A172 (cell line): ENCODE results near the gene MXRA8. TPM values are rescaled to one million over a fixed set of nuclear protein-coding genes. Genes with fewer than 3 reads are reported as not detected.

Experiments
- DNase-seq: peaks from one replicate; pipeline ENCODE4 v3.0.0-alpha.2; 2015; ENCODE audit warnings: low spot score
- total RNA-seq: library from RNA; depleted of rRNA; stranded (reverse); fragments of >200 nt; shearing (Covaris generic); gene quantifications from 2 replicates; pipeline ENCODE4 v1.2.3, GENCODE V29; 2014

Gene MXRA8
- total RNA-seq, 1 experiment from 2014 or later: 0.24 TPM

DNA sequence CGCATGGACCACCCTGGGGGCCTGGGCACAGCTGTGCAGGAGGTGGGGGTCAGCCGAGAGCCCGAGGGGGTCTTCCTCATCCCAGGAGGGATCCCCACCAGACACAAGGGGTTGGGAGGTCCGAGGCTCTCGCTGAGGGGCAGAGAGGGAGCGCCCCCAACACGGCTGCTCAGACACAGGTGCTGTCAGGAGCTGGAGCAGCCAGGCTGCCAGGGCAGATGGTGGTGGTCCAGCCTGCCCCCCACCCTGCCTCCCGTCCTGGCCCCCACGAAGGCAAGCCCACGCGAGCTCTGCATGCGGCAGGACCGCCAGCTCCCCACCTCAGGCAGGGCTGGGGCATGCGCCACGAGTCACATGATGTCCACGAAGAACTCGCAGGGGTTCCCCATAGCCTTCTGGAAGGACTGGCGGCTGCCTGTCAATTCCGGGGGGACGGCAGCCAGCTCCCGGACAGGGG lies 22.5 kb downstream of the MXRA8 start:
- DNase-seq: no peak

DNA sequence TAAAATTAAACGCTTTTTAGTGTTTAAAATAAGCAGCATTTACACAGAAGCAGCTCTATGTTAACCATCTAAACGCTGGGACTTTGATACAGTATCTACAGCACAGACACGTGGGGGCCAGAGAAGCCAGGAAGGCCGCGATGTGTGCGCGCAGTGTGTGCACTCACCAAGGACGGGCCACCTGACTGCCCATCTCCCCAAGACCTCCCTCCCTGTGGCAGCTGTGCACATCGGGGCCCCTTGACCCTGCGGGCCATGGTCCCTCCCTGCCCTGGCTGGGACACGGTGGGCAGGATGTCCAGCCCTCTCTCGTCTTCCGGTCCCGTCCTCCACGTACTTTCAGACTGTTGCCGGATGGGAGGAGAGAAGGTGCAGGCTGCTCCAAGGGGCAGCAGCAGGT lies 23.1 kb downstream of the MXRA8 start:
- no peak for DNase-seq

DNA sequence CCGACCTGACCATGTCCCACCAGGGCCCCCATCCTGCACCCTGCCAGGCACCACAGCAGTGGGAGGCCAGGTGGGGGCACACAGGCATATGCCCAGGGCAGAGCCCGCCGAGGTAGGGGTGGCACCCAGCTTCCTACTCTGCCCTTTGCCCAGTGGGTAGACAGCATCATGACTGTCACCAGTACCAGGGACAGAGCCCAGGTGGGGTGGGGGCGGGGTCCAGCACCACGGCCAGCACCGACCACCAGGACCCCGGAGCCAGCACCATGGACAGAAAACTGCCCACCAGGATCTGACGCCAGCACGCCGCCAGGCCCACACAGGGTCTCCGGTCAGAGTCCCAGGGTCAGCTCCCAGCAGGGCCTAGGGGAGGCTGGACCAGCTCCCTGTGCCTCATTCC lies 23.5 kb downstream of the MXRA8 start:
- no peak for DNase-seq

DNA sequence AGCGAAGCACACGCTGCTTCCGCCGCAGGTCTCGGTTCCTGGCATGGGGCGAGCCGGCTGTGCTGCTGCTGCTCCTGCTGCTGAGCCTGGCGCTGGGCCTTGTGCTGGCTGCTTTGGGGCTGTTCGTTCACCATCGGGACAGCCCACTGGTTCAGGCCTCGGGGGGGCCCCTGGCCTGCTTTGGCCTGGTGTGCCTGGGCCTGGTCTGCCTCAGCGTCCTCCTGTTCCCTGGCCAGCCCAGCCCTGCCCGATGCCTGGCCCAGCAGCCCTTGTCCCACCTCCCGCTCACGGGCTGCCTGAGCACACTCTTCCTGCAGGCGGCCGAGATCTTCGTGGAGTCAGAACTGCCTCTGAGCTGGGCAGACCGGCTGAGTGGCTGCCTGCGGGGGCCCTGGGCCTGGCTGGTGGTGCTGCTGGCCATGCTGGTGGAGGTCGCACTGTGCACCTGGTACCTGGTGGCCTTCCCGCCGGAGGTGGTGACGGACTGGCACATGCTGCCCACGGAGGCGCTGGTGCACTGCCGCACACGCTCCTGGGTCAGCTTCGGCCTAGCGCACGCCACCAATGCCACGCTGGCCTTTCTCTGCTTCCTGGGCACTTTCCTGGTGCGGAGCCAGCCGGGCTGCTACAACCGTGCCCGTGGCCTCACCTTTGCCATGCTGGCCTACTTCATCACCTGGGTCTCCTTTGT lies 24.7 kb downstream of the MXRA8 start:
- no peak for DNase-seq

DNA sequence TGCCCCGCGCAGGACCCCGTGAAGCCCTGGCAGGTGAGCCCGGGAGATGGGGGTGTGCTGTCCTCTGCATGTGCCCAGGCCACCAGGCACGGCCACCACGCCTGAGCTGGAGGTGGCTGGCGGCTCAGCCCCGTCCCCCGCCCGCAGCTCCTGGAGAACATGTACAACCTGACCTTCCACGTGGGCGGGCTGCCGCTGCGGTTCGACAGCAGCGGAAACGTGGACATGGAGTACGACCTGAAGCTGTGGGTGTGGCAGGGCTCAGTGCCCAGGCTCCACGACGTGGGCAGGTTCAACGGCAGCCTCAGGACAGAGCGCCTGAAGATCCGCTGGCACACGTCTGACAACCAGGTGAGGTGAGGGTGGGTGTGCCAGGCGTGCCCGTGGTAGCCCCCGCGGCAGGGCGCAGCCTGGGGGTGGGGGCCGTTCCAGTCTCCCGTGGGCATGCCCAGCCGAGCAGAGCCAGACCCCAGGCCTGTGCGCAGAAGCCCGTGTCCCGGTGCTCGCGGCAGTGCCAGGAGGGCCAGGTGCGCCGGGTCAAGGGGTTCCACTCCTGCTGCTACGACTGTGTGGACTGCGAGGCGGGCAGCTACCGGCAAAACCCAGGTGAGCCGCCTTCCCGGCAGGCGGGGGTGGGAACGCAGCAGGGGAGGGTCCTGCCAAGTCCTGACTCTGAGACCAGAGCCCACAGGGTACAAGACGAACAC lies 25.4 kb downstream of the MXRA8 start:
- no peak for DNase-seq

DNA sequence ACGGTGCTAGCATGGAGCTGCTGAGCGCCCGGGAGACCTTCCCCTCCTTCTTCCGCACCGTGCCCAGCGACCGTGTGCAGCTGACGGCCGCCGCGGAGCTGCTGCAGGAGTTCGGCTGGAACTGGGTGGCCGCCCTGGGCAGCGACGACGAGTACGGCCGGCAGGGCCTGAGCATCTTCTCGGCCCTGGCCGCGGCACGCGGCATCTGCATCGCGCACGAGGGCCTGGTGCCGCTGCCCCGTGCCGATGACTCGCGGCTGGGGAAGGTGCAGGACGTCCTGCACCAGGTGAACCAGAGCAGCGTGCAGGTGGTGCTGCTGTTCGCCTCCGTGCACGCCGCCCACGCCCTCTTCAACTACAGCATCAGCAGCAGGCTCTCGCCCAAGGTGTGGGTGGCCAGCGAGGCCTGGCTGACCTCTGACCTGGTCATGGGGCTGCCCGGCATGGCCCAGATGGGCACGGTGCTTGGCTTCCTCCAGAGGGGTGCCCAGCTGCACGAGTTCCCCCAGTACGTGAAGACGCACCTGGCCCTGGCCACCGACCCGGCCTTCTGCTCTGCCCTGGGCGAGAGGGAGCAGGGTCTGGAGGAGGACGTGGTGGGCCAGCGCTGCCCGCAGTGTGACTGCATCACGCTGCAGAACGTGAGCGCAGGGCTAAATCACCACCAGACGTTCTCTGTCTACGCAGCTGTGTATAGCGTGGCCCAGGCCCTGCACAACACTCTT lies 26.2 kb downstream of the MXRA8 start:
- DNase-seq: no peak

DNA sequence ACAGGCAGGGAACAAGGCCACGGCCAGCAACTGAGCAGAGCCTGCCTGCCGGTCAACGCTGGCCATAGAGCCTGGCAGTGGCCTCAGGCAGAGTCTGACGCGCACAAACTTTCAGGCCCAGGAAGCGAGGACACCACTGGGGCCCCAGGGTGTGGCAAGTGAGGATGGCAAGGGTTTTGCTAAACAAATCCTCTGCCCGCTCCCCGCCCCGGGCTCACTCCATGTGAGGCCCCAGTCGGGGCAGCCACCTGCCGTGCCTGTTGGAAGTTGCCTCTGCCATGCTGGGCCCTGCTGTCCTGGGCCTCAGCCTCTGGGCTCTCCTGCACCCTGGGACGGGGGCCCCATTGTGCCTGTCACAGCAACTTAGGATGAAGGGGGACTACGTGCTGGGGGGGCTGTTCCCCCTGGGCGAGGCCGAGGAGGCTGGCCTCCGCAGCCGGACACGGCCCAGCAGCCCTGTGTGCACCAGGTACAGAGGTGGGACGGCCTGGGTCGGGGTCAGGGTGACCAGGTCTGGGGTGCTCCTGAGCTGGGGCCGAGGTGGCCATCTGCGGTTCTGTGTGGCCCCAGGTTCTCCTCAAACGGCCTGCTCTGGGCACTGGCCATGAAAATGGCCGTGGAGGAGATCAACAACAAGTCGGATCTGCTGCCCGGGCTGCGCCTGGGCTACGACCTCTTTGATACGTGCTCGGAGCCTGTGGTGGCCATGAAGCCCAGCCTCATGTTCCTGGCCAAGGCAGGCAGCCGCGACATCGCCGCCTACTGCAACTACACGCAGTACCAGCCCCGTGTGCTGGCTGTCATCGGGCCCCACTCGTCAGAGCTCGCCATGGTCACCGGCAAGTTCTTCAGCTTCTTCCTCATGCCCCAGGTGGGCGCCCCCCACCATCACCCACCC lies 27.0 kb downstream of the MXRA8 start, which contains the start of gene TAS1R3:
Gene TAS1R3, plus strand, starts transcription at position 213 of the 898 bp plus-strand sequence. Its CDS starts 66 bp downstream, at position 279.
- DNase-seq: no peak

DNA sequence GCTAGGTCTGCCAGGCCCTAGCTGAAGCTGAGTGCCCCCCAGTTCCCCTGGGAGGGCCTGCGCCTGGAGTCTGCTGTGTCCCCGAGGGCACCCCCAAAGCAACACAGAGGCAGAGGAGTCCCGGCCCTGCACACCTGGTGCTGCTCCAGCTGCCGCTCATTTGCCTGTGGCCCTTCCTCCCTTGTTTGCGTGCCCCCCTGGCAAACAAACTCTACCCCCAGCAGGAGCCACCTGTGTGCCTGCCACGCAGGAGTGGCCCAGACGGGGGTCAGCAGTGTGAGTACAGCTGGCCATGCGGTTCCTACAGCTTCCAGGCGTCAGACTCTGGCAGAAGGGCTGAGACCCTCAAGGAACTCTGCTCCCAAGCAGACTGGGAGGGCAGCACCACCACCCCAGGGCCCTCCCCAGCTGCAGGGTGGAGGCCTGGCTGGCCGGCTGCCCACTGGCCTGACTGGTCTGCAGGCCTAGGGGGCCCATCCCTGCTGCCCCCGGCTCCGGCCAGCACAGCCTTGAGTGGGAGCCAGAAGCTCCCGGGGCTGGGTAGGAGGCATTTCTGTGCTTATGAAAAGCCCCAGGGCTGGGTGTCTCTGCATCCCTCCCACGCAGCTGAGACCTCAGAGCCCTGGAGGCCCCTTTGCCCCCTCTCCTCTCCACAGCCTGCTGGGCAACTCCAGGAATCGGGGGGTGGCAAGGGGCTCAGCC lies 27.8 kb downstream of the MXRA8 start:
- DNase-seq: no peak

DNA sequence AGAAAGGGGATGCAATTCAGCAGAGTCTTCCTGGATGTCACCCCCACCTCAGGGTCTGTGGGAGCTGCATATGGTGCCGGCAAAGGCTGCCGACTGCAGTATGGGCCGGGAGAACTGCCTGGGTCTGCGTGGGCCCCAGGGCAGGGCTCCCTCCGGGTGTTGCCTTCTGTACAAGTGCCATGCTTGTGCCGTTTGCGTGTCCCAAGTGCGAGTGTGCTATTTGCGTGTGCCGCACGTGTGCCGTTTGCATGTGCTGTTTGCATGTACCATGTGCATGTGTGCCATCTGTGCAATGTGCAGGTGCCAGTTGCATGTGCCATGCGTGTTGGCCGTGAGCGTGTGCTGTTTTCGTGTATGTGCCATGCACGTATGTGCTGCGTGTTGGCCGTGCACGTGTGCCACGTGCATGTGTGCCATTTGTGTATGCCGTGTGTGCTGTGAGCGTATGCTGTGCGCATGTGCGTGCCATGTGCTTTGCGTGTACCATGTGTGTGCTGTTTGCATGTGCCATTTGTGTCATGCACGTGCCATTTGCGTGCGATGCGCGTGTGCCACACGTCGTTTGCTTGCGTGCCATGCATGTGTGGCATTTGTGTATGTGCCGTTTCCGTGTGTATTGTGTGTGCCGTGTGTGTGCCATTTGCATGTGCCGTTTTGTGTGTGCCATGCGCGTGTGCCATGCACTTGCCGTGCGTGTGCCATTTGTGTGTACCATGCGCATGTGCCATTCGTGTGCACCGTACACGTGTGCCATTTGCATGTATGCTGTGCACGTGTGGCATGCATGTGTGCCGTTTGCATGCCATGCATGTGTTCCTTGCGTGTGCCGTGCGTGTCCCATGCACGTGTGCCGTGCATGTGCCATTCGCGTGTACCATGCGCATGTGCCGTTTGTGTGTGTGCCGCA lies 28.8 kb downstream of the MXRA8 start:
- DNase-seq: no peak

DNA sequence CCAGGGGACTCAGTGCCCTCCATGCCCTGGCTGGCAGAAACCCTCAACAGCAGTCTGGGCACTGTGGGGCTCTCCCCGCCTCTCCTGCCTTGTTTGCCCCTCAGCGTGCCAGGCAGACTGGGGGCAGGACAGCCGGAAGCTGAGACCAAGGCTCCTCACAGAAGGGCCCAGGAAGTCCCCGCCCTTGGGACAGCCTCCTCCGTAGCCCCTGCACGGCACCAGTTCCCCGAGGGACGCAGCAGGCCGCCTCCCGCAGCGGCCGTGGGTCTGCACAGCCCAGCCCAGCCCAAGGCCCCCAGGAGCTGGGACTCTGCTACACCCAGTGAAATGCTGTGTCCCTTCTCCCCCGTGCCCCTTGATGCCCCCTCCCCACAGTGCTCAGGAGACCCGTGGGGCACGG lies 30.1 kb downstream of the MXRA8 start:
- DNase-seq: no peak

DNA sequence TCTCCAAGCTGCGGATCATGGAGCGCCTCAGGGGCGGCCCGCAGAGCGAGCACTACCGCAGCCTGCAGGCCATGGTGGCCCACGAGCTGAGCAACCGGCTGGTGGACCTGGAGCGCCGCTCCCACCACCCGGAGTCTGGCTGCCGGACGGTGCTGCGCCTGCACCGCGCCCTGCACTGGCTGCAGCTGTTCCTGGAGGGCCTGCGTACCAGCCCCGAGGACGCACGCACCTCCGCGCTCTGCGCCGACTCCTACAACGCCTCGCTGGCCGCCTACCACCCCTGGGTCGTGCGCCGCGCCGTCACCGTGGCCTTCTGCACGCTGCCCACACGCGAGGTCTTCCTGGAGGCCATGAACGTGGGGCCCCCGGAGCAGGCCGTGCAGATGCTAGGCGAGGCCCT lies 31.1 kb downstream of the MXRA8 start:
- no peak for DNase-seq

DNA sequence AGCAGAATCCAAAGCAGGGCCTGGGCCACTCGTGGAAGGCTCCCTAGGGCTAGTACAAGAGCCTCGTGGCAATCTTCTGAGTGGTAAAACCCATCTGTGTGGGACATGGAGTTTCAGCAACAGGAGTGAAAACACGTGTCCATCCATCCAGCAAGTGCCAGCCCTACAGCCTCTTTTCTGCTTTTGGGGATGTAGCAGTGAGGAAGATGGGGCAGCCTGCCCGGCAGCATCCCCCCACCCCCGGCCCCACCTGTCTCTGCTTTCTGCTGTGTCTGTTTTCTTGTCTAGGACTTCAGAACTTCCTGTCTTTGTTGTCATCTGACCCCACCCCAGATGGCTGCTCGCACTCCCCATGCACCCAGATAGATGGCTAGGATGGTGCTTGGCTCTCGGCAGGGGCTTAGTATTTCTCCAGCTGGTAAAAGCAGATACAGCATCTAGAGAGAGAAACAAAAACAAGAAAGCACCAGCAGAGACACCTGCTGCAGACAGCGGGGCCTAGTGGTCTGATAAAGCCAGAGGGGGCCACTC lies 32.2 kb downstream of the MXRA8 start:
- DNase-seq: no peak

DNA sequence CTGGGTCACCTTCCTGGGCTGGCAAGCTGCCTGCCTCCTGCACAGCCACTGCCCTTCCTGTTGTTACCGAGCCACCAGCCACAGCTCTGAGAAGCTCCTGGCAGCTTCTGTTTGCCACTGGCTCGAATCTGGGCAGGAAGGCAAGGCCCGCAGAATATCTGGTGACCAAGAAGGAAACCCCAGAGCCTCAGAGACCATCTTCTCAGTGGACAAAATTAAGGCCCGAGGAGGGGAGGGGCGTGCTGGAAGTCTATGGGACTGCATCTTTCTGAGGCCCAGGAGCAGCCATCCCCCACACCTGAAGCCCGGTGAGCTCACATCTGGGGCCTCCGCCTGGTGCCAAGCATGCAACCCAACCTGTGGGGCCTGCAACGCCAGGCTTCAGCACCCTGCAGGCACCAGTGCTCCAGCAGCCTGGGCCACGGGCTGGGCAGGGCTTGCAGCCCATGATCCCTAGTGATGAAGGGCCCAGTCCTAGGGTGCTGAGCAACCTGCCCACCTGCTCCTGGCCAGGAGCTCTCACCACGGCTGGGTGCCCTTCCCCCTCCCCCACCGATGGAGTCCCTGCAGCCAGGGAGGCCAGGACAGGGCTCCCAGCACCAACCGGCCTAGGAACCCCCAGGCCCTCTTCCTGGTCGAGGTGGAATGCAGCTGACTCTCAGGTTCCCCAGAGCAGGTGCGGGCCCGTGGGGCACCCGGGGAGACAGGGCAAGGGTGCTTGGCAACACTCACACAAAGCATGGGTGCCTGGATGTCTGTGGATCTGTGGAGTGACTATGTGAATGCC lies 32.9 kb downstream of the MXRA8 start:
- DNase-seq: no peak

DNA sequence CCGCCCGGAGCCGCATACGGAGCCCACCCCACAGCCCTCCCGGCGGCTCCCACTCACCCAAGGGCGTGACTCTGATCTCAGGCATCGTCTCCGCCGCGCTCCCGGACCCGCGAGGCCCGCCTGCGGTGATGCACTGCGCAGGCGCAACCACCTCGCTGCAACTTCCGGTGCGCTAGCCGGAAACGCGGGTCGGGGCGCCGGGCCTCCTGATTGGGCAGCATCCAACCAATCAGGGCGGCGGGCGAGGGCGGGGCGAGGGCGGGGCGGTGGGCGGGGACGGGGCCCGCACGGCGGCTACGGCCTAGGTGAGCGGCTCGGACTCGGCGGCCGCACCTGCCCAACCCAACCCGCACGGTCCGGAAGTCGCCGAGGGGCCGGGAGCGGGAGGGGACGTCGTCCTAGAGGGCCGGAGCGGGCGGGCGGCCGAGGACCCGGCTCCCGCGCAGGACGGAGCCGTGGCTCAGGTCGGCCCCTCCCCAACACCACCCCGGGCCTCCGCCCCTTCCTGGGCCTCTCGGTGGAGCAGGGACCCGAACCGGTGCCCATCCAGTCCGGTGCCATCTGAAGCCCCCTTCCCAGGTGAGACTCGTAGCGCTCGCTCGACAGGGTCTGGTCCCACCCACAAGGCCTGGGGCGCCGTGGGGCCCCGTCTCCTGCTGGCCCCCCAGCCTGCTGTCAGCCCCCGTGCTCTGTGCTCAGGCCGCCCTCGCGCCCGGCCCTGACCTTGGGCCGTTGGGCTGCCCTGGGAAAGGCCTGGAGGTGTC lies 33.6 kb downstream of the MXRA8 start, which contains the start of the genes CPTP and INTS11:
Gene CPTP, plus strand, starts transcription at position 279 of the 764 bp plus-strand sequence. CDS start 2,109 bp downstream, outside the sequence.
Gene INTS11, minus strand, starts transcription at position 137 of the 764 bp plus-strand sequence. Its CDS starts 52 bp downstream, at position 85.
- DNase-seq: peak; percentile 60

DNA sequence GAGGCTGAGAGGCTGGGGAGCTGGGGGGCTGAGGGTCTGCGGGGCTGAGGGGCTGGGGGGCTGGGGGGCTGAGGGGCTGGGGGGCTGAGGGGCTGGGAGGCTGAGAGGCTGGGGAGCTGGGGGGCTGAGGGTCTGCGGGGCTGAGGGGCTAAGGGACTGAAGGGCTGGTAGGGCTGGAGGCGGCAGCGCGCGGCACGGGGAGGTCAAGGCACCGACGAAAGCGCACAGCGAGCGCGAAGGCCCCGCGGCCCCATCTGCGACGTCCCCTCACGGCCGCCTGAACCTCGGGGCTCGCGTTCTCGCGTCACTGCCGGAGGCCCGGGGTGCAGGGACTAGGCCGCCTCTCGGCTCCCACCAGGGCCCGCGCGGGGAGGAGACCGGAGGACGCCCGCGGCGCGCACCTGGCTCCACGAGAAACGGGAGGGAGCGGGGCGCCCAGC lies 34.3 kb downstream of the MXRA8 start:
- no peak for DNase-seq

DNA sequence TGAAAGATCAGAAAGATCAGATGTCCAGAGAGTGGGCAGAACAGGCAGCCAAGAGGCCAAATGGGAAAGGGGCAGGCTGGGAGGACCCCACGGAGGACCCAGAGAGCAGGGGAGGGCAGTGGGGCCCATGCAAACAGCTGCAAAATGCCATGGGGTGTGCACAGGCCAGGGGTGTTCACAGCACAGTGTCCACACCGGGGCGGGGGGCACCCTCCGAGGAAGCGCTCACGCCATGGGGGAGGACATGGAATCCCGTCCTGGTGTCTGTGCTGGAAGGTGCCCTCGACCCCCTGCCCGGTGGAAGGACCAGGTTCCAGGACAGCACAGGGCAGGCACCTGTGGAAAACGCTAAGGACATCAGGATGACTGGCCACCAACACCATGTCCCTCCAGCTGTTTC lies 35.4 kb downstream of the MXRA8 start:
- DNase-seq: no peak

DNA sequence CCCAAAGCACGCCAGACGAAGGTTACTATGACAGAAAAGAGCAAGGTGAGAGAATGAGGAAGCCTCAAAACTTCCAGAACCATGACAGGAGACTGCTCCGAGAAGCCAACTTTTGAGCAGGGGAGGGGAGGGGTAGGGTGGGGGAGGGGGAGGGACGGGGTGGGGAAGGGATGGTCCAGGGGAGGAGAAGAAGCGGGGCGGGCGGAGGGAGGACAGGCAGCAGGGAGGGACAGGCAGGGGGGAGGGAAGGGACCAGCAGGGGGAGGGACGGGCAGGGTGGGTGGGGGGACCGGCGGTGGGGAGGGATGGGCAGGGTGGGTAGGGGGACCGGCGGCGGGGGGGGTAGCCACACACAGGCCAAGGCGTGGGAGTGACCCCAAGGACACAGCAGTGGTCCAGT lies 35.9 kb downstream of the MXRA8 start:
- DNase-seq: no peak

DNA sequence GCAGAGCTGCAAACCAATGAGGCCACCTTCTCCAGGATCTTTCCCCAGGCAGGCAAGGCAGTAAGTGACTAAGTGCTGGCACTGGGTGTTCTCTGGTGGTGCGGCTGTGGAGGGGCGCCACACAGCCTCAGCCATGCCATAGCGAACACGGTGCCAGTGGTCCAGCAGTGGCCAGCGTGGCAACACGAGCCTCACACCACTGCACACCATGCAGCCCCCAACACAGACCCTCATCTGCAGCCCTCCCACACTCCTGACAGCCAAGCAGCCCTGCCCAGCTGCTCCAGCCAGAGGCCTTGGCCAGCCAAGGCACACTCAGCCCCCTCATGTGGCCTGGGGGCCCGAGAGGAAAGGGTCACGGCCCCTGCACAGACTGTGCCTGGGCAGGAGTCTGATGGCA lies 36.9 kb downstream of the MXRA8 start:
- no peak for DNase-seq
